ENCODE measurements around the gene ANKRD16.

GRCh38 chr10:5813091-5813340, 76.7 kb downstream of the ANKRD16 start:
- TF ChIP-seq POLR2A (IDR thresholded peaks at IDR 0.05): no peak
- no peak for TF ChIP-seq CTCF (IDR thresholded peaks at IDR 0.05)
- no peak for TF ChIP-seq EP300 (IDR thresholded peaks at IDR 0.05)
- no peak for TF ChIP-seq POLR2AphosphoS5 (IDR thresholded peaks at IDR 0.05)
